Measurements from ENCODE around the gene ENO1. TPM values are rescaled to one million over a fixed set of nuclear protein-coding genes. Genes with fewer than 3 reads are reported as not detected.
"Not testable (repeated sequence)": the region's sequence is repeated elsewhere in the genome, so short reads cannot be mapped to it uniquely, and the experiment has no call there.

Gene ENO1
- total RNA-seq, 1 donor from 2014 or later = 382 TPM

- not testable (repeated sequence) for DNase-seq (ENCODE audit: low spot score); ATAC-seq
These were observed 19.0 kb upstream of the ENO1 start for GRCh38 chr1:8897505-8897904.

- ATAC-seq; DNase-seq (ENCODE audit: low spot score): not testable (repeated sequence)
These were observed 18.3 kb upstream of the ENO1 start for GRCh38 chr1:8896775-8897174.

- DNase-seq (ENCODE audit: low spot score) (no peak), ATAC-seq (no peak)
These were observed 13.5 kb upstream of the ENO1 start for GRCh38 chr1:8892026-8892425.

GRCh38 chr1:8891401-8891800, 12.9 kb upstream of the ENO1 start:
- ATAC-seq = no peak
- no peak for DNase-seq (ENCODE audit: low spot score)

- DNase-seq (ENCODE audit: low spot score) (peak; percentile 92), ATAC-seq (peak; percentile 88)
These were observed 11.7 kb upstream of the ENO1 start for GRCh38 chr1:8889925-8890785.

- DNase-seq (ENCODE audit: low spot score) (peak; percentile 62), ATAC-seq (peak; percentile 62)
These were observed 10.8 kb upstream of the ENO1 start for GRCh38 chr1:8889103-8889846.

- ATAC-seq (no peak), DNase-seq (ENCODE audit: low spot score) (no peak)
These were observed 8.1 kb upstream of the ENO1 start for GRCh38 chr1:8886589-8886988.

- ATAC-seq; DNase-seq (ENCODE audit: low spot score): not testable (repeated sequence)
These were observed 7.6 kb upstream of the ENO1 start for GRCh38 chr1:8886031-8886524.

GRCh38 chr1:8884105-8884504, 5.6 kb upstream of the ENO1 start:
- ATAC-seq; DNase-seq (ENCODE audit: low spot score): not testable (repeated sequence)

GRCh38 chr1:8883491-8883890, 5.0 kb upstream of the ENO1 start:
- DNase-seq (ENCODE audit: low spot score) = no peak
- no peak for ATAC-seq

- DNase-seq (ENCODE audit: low spot score) (peak; percentile 82), ATAC-seq (peak; percentile 35)
These were observed 1.6 kb upstream of the ENO1 start for GRCh38 chr1:8879922-8880676.

- no peak for DNase-seq (ENCODE audit: low spot score)
- no peak for ATAC-seq
These were observed 1.0 kb upstream of the ENO1 start for GRCh38 chr1:8879464-8879921.

GRCh38 chr1:8878698-8879463, 395 bp upstream of the ENO1 start:
- ATAC-seq = peak; percentile 89

GRCh38 chr1:8876087-8876486, 2.4 kb downstream of the ENO1 start:
- ATAC-seq (no peak), DNase-seq (ENCODE audit: low spot score) (no peak)

More at GRCh38 chr1:8878698-8879463, 395 bp upstream of the ENO1 start:
- DNase-seq (ENCODE audit: low spot score) = peak; percentile 99

- no peak for DNase-seq (ENCODE audit: low spot score)
- ATAC-seq = no peak
These were observed 3.1 kb downstream of the ENO1 start for GRCh38 chr1:8875216-8875861.

GRCh38 chr1:8874230-8875201, 4.0 kb downstream of the ENO1 start:
- DNase-seq (ENCODE audit: low spot score) (no peak), ATAC-seq (no peak)

- ATAC-seq = peak; percentile 1
These were observed 4.8 kb downstream of the ENO1 start for GRCh38 chr1:8873506-8874229.

GRCh38 chr1:8873001-8873400, 5.5 kb downstream of the ENO1 start:
- DNase-seq (ENCODE audit: low spot score) = no peak
- no peak for ATAC-seq

More at GRCh38 chr1:8873506-8874229, 4.8 kb downstream of the ENO1 start:
- DNase-seq (ENCODE audit: low spot score) = no peak
